ENCODE measurements around the gene SORCS1. TPM values are rescaled to one million over a fixed set of nuclear protein-coding genes. Genes with fewer than 3 reads are reported as not detected.

SORCS1 gene
- polyA plus RNA-seq, 1 donor (not counting 4 experiments of a cell fraction or from before 2014, with no cell fraction given): not detected

DNA sequence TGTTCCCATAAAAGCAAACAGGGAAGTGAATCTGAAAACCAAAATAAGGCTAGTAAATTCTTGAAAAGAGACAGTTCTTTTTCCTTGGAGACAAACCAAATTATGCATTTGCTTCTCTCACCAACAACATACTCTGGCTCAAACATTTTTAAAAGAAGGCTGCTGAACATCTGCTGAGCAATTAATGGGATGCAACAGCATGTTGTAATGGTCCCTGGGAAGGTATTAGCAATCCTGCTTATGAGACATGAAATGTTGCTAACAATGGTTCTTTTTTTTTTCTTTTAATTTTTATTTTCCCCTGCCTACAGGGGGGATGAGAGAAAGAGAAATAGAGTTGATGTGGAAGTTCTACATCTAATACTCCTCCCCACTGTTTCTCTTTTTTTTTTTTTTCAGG lies 572.1 kb downstream of the SORCS1 start:
- FAIRE-seq (no peak), DNase-seq (ENCODE audit: low read depth, low spot score) (no peak)
- no peaks in the 10 kb centered on the region for H3K4me1 ChIP-seq (ENCODE audit: control insufficient read depth, extremely low read depth, insufficient read depth, low read length)
- no peaks in the 10 kb centered on the region for H3K27me3 ChIP-seq (ENCODE audit: control insufficient read depth, extremely low read depth, insufficient read depth, low read length)
- no peak overlapping the region for H2AFZ ChIP-seq (ENCODE audit: control insufficient read depth, low read length)
- H3K9ac ChIP-seq (ENCODE audit: control insufficient read depth, extremely low read depth, insufficient read depth, low read length): no peak overlapping the region
- dilution Hi-C loops (cut with MboI; ENCODE audit: extremely low pct_ligation_motif_present, low sequenced_read_pairs): no loop called here
- H4K20me1 ChIP-seq (ENCODE audit: control insufficient read depth, extremely low read depth, insufficient read depth, low read length): no peaks in the 10 kb centered on the region
- TF ChIP-seq, protein P1, sequence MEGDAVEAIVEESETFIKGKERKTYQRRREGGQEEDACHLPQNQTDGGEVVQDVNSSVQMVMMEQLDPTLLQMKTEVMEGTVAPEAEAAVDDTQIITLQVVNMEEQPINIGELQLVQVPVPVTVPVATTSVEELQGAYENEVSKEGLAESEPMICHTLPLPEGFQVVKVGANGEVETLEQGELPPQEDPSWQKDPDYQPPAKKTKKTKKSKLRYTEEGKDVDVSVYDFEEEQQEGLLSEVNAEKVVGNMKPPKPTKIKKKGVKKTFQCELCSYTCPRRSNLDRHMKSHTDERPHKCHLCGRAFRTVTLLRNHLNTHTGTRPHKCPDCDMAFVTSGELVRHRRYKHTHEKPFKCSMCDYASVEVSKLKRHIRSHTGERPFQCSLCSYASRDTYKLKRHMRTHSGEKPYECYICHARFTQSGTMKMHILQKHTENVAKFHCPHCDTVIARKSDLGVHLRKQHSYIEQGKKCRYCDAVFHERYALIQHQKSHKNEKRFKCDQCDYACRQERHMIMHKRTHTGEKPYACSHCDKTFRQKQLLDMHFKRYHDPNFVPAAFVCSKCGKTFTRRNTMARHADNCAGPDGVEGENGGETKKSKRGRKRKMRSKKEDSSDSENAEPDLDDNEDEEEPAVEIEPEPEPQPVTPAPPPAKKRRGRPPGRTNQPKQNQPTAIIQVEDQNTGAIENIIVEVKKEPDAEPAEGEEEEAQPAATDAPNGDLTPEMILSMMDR (optimal IDR thresholded peaks at IDR 0.05 in 1 of 3, IDR thresholded peaks at IDR 0.05 in 1 of 3, conservative IDR thresholded peaks at IDR 0.05 in 1 of 3; ENCODE audit: extremely low read depth in 1 of 3, insufficient read depth in 2 of 3, low read length in 3 of 3): no peak
- TF ChIP-seq EZH2 (IDR thresholded peaks at IDR 0.05; ENCODE audit: low read length): no peak
- H3K9me1 ChIP-seq (ENCODE audit: control insufficient read depth, extremely low read depth, insufficient read depth, low read length): no peaks in the 10 kb centered on the region
- no peaks in the 10 kb centered on the region for H3K36me3 ChIP-seq (ENCODE audit: control insufficient read depth in 2 of 2, extremely low read depth in 1 of 2, insufficient read depth in 2 of 2, low read length in 2 of 2)
- H3K9me3 ChIP-seq (ENCODE audit: control insufficient read depth, low read depth, low read length): no peaks in the 10 kb centered on the region
- H3K4me3 ChIP-seq (ENCODE audit: control insufficient read depth in 2 of 3, extremely low read depth in 1 of 3, insufficient read depth in 2 of 3, low read depth in 1 of 3, low read length in 3 of 3): no peak overlapping the region
- no peak overlapping the region for H3K4me2 ChIP-seq (ENCODE audit: control insufficient read depth, extremely low read depth, insufficient read depth, low read depth, low read length)
- no peak overlapping the region for H3K27ac ChIP-seq (ENCODE audit: control insufficient read depth, insufficient read depth, low read length)
- H3K79me2 ChIP-seq (ENCODE audit: control insufficient read depth, insufficient read depth, low read length): no peaks in the 10 kb centered on the region

- FAIRE-seq (peak; percentile 17), DNase-seq (ENCODE audit: low read depth, low spot score) (no peak)
- H3K9ac ChIP-seq (ENCODE audit: control insufficient read depth, extremely low read depth, insufficient read depth, low read length): no peak overlapping the region
- H3K27ac ChIP-seq (ENCODE audit: control insufficient read depth, insufficient read depth, low read length): no peak overlapping the region
- H3K9me1 ChIP-seq (ENCODE audit: control insufficient read depth, extremely low read depth, insufficient read depth, low read length): no peaks in the 10 kb centered on the region
- no peaks in the 10 kb centered on the region for H3K79me2 ChIP-seq (ENCODE audit: control insufficient read depth, insufficient read depth, low read length)
- H3K4me1 ChIP-seq (ENCODE audit: control insufficient read depth, extremely low read depth, insufficient read depth, low read length): peaks cover 4% of the 10 kb centered on the region
- H3K4me2 ChIP-seq (ENCODE audit: control insufficient read depth, extremely low read depth, insufficient read depth, low read depth, low read length): no peak overlapping the region
- TF ChIP-seq EZH2 (IDR thresholded peaks at IDR 0.05; ENCODE audit: low read length): no peak
- TF ChIP-seq, protein P1 (optimal IDR thresholded peaks at IDR 0.05 in 1 of 3, IDR thresholded peaks at IDR 0.05 in 1 of 3, conservative IDR thresholded peaks at IDR 0.05 in 1 of 3; ENCODE audit: extremely low read depth in 1 of 3, insufficient read depth in 2 of 3, low read length in 3 of 3): no peak
- H2AFZ ChIP-seq (ENCODE audit: control insufficient read depth, low read length): peak overlapping the region; percentile 72
- H3K4me3 ChIP-seq (ENCODE audit: control insufficient read depth in 2 of 3, extremely low read depth in 1 of 3, insufficient read depth in 2 of 3, low read depth in 1 of 3, low read length in 3 of 3): no peak overlapping the region
- H4K20me1 ChIP-seq (ENCODE audit: control insufficient read depth, extremely low read depth, insufficient read depth, low read length): no peaks in the 10 kb centered on the region
- dilution Hi-C loops (cut with MboI; ENCODE audit: extremely low pct_ligation_motif_present, low sequenced_read_pairs): no loop called here
- H3K36me3 ChIP-seq (ENCODE audit: control insufficient read depth in 2 of 2, extremely low read depth in 1 of 2, insufficient read depth in 2 of 2, low read length in 2 of 2): no peaks in the 10 kb centered on the region
- H3K9me3 ChIP-seq (ENCODE audit: control insufficient read depth, low read depth, low read length): no peaks in the 10 kb centered on the region
- no peaks in the 10 kb centered on the region for H3K27me3 ChIP-seq (ENCODE audit: control insufficient read depth, extremely low read depth, insufficient read depth, low read length)
Observed at GRCh38 chr10:106582291-106582690, 582.2 kb downstream of the SORCS1 start.

All from keratinocyte (primary cell).